ENCODE data around the gene TTC28.

Gene TTC28

DNA sequence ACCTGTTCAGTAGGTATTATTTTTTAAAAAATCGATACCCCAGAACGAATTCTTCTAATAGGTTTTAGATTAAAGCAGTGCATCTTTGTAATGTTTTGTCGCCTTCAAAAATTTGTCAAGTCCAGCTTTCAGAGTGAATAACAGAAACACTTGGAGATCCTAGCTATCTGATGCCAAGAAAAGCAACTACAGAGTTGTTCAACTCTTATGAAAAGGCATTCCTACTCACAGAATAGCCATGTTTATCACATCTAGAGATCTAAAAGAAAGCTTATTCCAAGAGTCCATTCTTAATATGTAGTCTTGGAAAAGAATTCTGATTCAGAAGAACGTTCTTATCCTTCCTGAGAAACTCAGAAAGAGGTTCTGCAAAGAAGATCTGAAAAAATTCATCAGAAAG, 268.5 kb downstream of the TTC28 start:
- no peak overlapping the region for H3K4me3 ChIP-seq (ENCODE audit: low read depth, low read length)
- no peak for DNase-seq (ENCODE audit: low read depth)
- TF ChIP-seq MYC (IDR thresholded peaks at IDR 0.05; ENCODE audit: low read depth, low read length) (no peak), POLR2A (IDR thresholded peaks at IDR 0.05; ENCODE audit: extremely low read depth, insufficient read length) (no peak)
- TF ChIP-seq, protein P1, sequence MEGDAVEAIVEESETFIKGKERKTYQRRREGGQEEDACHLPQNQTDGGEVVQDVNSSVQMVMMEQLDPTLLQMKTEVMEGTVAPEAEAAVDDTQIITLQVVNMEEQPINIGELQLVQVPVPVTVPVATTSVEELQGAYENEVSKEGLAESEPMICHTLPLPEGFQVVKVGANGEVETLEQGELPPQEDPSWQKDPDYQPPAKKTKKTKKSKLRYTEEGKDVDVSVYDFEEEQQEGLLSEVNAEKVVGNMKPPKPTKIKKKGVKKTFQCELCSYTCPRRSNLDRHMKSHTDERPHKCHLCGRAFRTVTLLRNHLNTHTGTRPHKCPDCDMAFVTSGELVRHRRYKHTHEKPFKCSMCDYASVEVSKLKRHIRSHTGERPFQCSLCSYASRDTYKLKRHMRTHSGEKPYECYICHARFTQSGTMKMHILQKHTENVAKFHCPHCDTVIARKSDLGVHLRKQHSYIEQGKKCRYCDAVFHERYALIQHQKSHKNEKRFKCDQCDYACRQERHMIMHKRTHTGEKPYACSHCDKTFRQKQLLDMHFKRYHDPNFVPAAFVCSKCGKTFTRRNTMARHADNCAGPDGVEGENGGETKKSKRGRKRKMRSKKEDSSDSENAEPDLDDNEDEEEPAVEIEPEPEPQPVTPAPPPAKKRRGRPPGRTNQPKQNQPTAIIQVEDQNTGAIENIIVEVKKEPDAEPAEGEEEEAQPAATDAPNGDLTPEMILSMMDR (IDR thresholded peaks at IDR 0.05; ENCODE audit: low read depth, low read length) = no peak
- TF ChIP-seq, protein P2, sequence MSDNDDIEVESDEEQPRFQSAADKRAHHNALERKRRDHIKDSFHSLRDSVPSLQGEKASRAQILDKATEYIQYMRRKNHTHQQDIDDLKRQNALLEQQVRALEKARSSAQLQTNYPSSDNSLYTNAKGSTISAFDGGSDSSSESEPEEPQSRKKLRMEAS (IDR thresholded peaks at IDR 0.05; ENCODE audit: low read depth, low read length) = no peak

DNA sequence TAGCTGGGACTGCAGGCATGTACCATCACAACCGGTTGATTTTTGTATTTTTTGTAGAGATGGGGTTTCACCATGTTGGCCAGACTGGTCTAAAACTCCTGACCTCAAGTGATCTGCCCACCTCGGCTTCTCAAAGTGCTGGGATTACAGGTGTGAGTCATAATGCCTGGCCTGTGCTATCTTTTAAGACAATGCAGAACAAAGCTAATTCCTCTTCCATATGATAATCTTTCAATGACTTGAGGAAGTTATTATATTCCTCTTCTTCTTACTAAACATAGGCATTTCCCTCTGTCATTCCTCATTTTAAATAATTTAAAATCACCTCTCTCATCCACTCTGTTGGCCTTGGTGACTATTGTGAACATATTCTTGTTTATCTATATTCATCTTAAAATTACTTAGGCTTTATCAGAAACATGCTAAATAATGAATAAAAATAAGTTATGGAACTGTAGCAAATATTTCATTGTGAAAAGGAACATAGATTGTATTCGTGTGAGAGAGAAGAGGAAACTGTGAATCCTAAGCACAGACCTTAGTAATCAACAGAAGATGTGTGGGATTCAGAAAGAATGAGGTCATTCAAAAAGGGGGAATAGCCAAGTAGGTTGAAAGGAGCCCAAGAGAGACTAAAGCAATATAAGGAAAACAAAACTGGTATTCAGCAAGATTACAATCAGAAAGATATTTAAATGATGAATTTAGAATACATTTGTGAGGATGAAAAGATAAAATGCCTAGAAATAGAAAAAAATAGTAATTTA, 269.4 kb downstream of the TTC28 start:
- no peak for DNase-seq (ENCODE audit: low read depth)
- TF ChIP-seq POLR2A (IDR thresholded peaks at IDR 0.05; ENCODE audit: extremely low read depth, insufficient read length) = no peak
- TF ChIP-seq, protein P1 (IDR thresholded peaks at IDR 0.05; ENCODE audit: low read depth, low read length) = no peak

DNA sequence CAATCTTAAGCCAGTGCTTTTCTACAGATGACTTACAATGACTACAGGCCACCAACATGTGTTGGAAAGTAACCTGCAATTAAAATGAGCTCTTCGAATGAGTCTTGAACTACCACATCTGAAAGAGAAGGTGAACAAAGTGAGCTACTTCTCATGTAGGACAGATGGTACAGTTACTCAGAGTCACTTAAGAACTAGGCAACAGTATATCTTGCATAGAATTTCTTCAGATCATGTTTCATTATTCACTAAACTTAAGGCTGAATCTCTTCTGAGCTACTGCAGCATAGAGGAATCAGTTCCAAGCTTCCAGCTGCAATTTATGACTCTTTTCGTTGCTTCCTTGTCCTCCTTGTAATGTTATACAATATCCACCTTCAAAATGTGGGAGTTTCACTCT, 270.9 kb downstream of the TTC28 start:
- DNase-seq (ENCODE audit: low read depth) = no peak
- no peak overlapping the region for H3K4me3 ChIP-seq (ENCODE audit: low read depth, low read length)
- TF ChIP-seq MYC (IDR thresholded peaks at IDR 0.05; ENCODE audit: low read depth, low read length) (no peak), POLR2A (IDR thresholded peaks at IDR 0.05; ENCODE audit: extremely low read depth, insufficient read length) (no peak)
- TF ChIP-seq, protein P2 (IDR thresholded peaks at IDR 0.05; ENCODE audit: low read depth, low read length) = no peak
- TF ChIP-seq, protein P1 (IDR thresholded peaks at IDR 0.05; ENCODE audit: low read depth, low read length) = no peak

More for the DNA sequence above, 269.4 kb downstream of the TTC28 start:
- no peak overlapping the region for H3K4me3 ChIP-seq (ENCODE audit: low read depth, low read length)

DNA sequence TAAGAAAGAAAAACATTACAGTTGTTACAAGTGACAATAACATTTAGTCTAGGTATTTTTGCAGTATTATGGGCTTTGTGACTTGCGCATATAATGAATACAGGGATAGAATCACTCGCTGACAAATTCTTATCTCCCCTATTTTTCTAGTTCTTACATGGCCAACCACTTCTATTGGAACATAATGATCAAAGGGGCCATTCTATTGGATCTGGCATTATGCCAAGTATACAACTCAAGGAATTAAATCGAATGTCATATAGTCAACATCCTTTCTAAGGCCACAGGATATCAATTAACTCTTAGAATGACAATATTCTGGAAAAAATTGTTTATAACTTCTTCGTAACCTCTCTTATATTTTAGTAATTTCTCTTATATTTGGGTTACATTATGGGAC, 272.0 kb downstream of the TTC28 start:
- TF ChIP-seq MYC (IDR thresholded peaks at IDR 0.05; ENCODE audit: low read depth, low read length) = no peak
- DNase-seq (ENCODE audit: low read depth) = no peak
- H3K4me3 ChIP-seq (ENCODE audit: low read depth, low read length) = no peak overlapping the region

DNA sequence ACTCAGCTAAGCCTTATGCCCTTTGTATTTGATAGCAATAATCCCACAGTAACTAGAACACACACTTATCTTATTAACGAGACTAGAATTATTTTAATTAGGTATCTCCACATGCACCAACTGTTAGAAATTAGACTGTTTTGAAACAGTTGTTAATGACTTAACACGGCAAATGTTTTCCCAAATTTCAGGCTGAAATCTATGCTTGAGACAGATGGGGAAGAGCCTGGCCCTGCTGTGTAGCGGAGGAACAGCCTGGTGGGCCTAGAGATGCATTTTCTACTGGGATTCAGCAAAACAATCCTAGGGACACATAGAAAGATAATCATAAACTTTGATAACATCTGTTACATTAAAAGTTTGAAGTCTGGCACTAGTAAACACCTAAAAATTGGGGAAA, 273.4 kb downstream of the TTC28 start:
- H3K4me3 ChIP-seq (ENCODE audit: low read depth, low read length) = no peak overlapping the region
- TF ChIP-seq, protein P2 (IDR thresholded peaks at IDR 0.05; ENCODE audit: low read depth, low read length) = no peak
- TF ChIP-seq MYC (IDR thresholded peaks at IDR 0.05; ENCODE audit: low read depth, low read length) = no peak
- TF ChIP-seq, protein P1 (IDR thresholded peaks at IDR 0.05; ENCODE audit: low read depth, low read length) = no peak
- no peak for TF ChIP-seq POLR2A (IDR thresholded peaks at IDR 0.05; ENCODE audit: extremely low read depth, insufficient read length)
- DNase-seq (ENCODE audit: low read depth) = no peak

DNA sequence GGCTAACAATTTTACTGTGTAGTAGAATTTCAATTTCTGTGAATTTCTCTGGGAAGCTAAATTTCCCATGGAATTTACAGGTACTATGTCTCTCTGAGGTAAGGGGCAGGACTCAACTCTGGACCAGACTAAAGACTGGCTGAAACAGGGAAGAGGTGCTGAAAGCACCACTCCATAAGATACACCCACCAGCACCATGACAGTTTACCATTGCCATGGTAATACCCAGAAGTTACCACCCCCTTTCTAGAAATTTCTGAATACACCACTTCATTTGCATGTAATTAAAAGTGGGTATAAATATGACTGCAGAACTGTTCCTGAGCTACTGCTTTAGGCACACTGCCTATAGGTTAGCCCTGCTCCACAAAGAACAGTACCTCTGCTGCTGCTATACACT, 274.1 kb downstream of the TTC28 start:
- no peak for DNase-seq (ENCODE audit: low read depth)
- no peak overlapping the region for H3K4me3 ChIP-seq (ENCODE audit: low read depth, low read length)
- TF ChIP-seq MYC (IDR thresholded peaks at IDR 0.05; ENCODE audit: low read depth, low read length) (no peak), POLR2A (IDR thresholded peaks at IDR 0.05; ENCODE audit: extremely low read depth, insufficient read length) (no peak)
- TF ChIP-seq, protein P1 (IDR thresholded peaks at IDR 0.05; ENCODE audit: low read depth, low read length) = no peak
- TF ChIP-seq, protein P2 (IDR thresholded peaks at IDR 0.05; ENCODE audit: low read depth, low read length) = no peak

Data from NB4 (cell line).